ENCODE measurements around the gene FGF11.
"Not testable (repeated sequence)": the region's sequence is repeated elsewhere in the genome, so short reads cannot be mapped to it uniquely, and the experiment has no call there.

The FGF11 gene

DNA sequence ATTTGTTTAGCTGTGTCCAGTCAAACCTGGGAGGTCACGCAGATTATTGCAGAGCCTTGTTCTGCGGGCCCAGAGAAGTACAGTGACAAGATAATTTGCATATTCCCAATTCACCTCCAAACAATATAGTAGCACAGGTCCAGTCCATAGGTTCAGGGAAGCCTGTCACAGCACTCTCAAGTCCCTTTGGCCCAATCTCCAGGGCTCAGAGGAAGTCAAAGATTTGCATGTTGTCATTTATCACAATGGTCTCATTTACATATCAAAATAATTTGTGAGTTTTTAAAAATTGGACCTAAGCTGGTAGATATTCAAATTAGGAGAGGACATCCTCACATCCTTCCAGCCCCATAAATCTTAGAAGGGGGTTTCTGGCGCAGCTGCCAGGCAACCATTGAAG lies 28.2 kb downstream of the FGF11 start:
- no peaks in the 10 kb centered on the region for H3K27me3 ChIP-seq (ENCODE audit: low read length)
- H3K36me3 ChIP-seq (ENCODE audit: low read length): no peaks in the 10 kb centered on the region
- H3K9me2 ChIP-seq (replicated peaks; ENCODE audit: insufficient read depth, low read length): no peaks in the 10 kb centered on the region
- H3K9ac ChIP-seq (ENCODE audit: low read length): no peak overlapping the region
- no peak overlapping the region for H3K4me3 ChIP-seq (ENCODE audit: insufficient read depth, low read length, poor library complexity, severe bottlenecking)
- H3K27ac ChIP-seq (ENCODE audit: low read depth, low read length): no peak overlapping the region
- no peak overlapping the region for H3K4me2 ChIP-seq (ENCODE audit: low read depth, low read length, poor library complexity, severe bottlenecking)
- no peaks in the 10 kb centered on the region for H3K9me3 ChIP-seq (ENCODE audit: insufficient read depth, low read length)
- TF ChIP-seq, protein P1, sequence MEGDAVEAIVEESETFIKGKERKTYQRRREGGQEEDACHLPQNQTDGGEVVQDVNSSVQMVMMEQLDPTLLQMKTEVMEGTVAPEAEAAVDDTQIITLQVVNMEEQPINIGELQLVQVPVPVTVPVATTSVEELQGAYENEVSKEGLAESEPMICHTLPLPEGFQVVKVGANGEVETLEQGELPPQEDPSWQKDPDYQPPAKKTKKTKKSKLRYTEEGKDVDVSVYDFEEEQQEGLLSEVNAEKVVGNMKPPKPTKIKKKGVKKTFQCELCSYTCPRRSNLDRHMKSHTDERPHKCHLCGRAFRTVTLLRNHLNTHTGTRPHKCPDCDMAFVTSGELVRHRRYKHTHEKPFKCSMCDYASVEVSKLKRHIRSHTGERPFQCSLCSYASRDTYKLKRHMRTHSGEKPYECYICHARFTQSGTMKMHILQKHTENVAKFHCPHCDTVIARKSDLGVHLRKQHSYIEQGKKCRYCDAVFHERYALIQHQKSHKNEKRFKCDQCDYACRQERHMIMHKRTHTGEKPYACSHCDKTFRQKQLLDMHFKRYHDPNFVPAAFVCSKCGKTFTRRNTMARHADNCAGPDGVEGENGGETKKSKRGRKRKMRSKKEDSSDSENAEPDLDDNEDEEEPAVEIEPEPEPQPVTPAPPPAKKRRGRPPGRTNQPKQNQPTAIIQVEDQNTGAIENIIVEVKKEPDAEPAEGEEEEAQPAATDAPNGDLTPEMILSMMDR (IDR thresholded peaks at IDR 0.05; ENCODE audit: insufficient read depth, low read length, poor library complexity, severe bottlenecking): no peak
- no peak for TF ChIP-seq EZH2phosphoT487 (conservative IDR thresholded peaks at IDR 0.05; ENCODE audit: low read length)
- no peaks in the 10 kb centered on the region for H3K79me2 ChIP-seq (ENCODE audit: insufficient read depth, low read length)
- H2AFZ ChIP-seq (ENCODE audit: low read depth, low read length, severe bottlenecking): no peak overlapping the region
- no peaks in the 10 kb centered on the region for H3F3A ChIP-seq (ENCODE audit: insufficient read depth)
- H4K20me1 ChIP-seq (ENCODE audit: low read depth, low read length): no peaks in the 10 kb centered on the region

DNA sequence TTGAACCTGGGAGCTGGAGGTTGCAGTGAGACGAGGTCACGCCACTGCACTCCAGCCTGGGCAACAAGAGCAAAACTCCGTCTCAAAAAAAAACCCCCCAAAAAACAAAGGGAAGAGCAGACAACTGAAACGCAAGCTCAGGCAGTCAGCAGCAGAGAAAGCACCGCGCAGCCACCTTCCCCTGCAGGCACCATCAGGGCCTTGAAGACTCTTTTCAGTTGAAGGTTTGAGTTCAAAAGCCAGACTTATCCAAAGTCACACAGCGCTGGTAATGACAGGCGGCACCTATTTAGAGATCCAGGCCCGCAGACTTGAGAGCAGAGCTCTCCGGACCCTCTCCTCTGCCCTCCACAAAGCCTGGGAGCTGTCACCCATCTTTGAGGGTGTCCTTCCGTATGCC lies 29.0 kb downstream of the FGF11 start:
- no peaks in the 10 kb centered on the region for H4K20me1 ChIP-seq (ENCODE audit: low read depth, low read length)
- H3K36me3 ChIP-seq (ENCODE audit: low read length): no peaks in the 10 kb centered on the region
- no peaks in the 10 kb centered on the region for H3K27me3 ChIP-seq (ENCODE audit: low read length)
- H3F3A ChIP-seq (ENCODE audit: insufficient read depth): no peaks in the 10 kb centered on the region
- TF ChIP-seq, protein P1 (IDR thresholded peaks at IDR 0.05; ENCODE audit: insufficient read depth, low read length, poor library complexity, severe bottlenecking): no peak
- no peak for TF ChIP-seq EZH2phosphoT487 (conservative IDR thresholded peaks at IDR 0.05; ENCODE audit: low read length)
- H3K27ac ChIP-seq (ENCODE audit: low read depth, low read length): no peak overlapping the region
- H3K9me2 ChIP-seq (replicated peaks; ENCODE audit: insufficient read depth, low read length): no peaks in the 10 kb centered on the region
- H3K4me2 ChIP-seq (ENCODE audit: low read depth, low read length, poor library complexity, severe bottlenecking): no peak overlapping the region
- H3K9ac ChIP-seq (ENCODE audit: low read length): no peak overlapping the region
- no peak overlapping the region for H2AFZ ChIP-seq (ENCODE audit: low read depth, low read length, severe bottlenecking)
- H3K79me2 ChIP-seq (ENCODE audit: insufficient read depth, low read length): no peaks in the 10 kb centered on the region
- no peaks in the 10 kb centered on the region for H3K9me3 ChIP-seq (ENCODE audit: insufficient read depth, low read length)
- H3K4me3 ChIP-seq (ENCODE audit: insufficient read depth, low read length, poor library complexity, severe bottlenecking): no peak overlapping the region

DNA sequence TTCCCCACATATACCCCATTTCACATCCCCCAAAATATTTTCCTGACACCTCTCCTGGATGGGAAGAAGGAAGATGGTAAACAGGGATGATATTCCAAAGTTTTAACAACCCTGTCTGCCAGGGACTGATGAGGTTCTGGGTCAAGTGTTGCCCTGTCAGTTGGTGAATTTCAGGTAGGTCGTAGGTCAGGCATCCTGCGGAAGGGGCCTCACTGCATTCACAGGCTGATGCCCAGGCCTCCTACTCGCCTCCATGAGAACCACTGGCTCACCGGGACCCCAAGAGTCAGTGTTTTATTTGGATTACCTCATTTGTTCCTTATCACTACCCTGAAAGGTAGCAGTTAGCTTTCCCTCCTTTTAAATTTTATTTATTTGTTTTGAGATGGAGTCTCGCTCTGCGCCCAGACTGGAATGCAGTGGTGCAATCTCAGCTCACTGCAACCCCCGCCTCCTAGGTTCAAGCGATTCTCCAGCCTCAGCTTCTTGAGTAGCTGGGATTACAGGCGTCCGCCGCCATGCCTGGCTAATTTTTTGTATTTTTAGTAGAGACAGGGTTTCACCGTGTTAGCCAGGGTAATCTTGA lies 29.6 kb downstream of the FGF11 start:
- H3K36me3 ChIP-seq (ENCODE audit: low read length): no peaks in the 10 kb centered on the region
- H3K27ac ChIP-seq (ENCODE audit: low read depth, low read length): no peak overlapping the region
- H4K20me1 ChIP-seq (ENCODE audit: low read depth, low read length): no peaks in the 10 kb centered on the region

DNA sequence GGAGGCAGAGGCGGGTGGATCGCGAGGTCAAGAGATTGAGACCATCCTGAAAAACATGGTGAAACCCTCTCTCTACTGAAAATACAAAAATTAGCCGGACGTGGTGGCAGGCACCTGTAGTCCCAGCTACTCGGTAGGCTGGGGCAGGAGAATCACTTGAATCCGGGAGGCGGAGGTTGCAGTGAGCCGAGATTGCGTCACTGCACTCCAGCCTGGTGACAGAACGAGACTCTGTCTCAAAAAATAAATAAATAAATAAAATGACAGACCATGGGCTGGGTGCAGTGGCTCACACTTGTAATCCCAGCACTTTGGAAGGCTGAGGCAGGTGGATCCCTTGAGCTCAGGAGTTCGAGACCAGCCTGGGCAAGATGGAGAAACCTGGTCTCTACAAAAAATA lies 30.5 kb downstream of the FGF11 start:
- H4K20me1 ChIP-seq (ENCODE audit: low read depth, low read length); H3K27ac ChIP-seq (ENCODE audit: low read depth, low read length); H3K9ac ChIP-seq (ENCODE audit: low read length); H3K4me3 ChIP-seq (ENCODE audit: insufficient read depth, low read length, poor library complexity, severe bottlenecking); H3K4me2 ChIP-seq (ENCODE audit: low read depth, low read length, poor library complexity, severe bottlenecking); H3K36me3 ChIP-seq (ENCODE audit: low read length); H3K9me3 ChIP-seq (ENCODE audit: insufficient read depth, low read length); H3F3A ChIP-seq (ENCODE audit: insufficient read depth); H2AFZ ChIP-seq (ENCODE audit: low read depth, low read length, severe bottlenecking); H3K27me3 ChIP-seq (ENCODE audit: low read length); H3K79me2 ChIP-seq (ENCODE audit: insufficient read depth, low read length); H3K9me2 ChIP-seq (replicated peaks; ENCODE audit: insufficient read depth, low read length): not testable (repeated sequence)

More for the DNA sequence above, 29.6 kb downstream of the FGF11 start:
- Histone ChIP-seq H2AFZ (ENCODE audit: low read depth, low read length, severe bottlenecking) (no peak overlapping the region), H3F3A (ENCODE audit: insufficient read depth) (no peaks in the 10 kb centered on the region), H3K4me2 (ENCODE audit: low read depth, low read length, poor library complexity, severe bottlenecking) (no peak overlapping the region), H3K9me3 (ENCODE audit: insufficient read depth, low read length) (no peaks in the 10 kb centered on the region), H3K27me3 (ENCODE audit: low read length) (no peaks in the 10 kb centered on the region), H3K9ac (ENCODE audit: low read length) (no peak overlapping the region), H3K79me2 (ENCODE audit: insufficient read depth, low read length) (no peaks in the 10 kb centered on the region), H3K9me2 (replicated peaks; ENCODE audit: insufficient read depth, low read length) (no peaks in the 10 kb centered on the region), H3K4me3 (ENCODE audit: insufficient read depth, low read length, poor library complexity, severe bottlenecking) (no peak overlapping the region)
- TF ChIP-seq, protein P1 (IDR thresholded peaks at IDR 0.05; ENCODE audit: insufficient read depth, low read length, poor library complexity, severe bottlenecking): no peak
- no peak for TF ChIP-seq EZH2phosphoT487 (conservative IDR thresholded peaks at IDR 0.05; ENCODE audit: low read length)

DNA sequence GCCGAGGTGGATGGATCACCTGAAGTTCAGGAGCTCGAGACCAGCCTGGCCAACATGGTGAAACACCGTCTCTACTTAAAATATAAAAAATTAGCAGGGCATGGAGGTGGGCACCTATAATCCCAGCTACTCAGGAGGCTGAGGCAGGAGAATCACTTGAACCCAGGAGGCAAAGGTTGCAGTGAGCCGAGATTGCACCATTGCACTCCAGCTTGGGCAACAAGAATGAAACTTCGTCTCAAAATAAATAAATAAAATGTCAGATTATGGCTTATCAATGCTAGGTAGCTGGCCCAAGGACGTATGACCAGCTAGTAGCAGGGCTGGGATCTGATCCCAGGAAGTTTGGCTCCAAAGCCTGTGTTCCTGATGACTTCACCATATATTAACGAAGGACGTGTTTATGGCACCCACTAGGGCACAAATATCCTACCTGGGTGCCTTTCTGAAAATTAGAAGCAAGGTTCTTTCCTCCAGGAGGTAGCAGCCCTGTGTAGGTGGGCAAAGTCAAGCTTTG lies 31.2 kb downstream of the FGF11 start:
- not testable (repeated sequence) for H3K27ac ChIP-seq (ENCODE audit: low read depth, low read length); H3F3A ChIP-seq (ENCODE audit: insufficient read depth); H3K4me2 ChIP-seq (ENCODE audit: low read depth, low read length, poor library complexity, severe bottlenecking); H3K4me3 ChIP-seq (ENCODE audit: insufficient read depth, low read length, poor library complexity, severe bottlenecking); H3K9me3 ChIP-seq (ENCODE audit: insufficient read depth, low read length); H3K9me2 ChIP-seq (replicated peaks; ENCODE audit: insufficient read depth, low read length); H3K36me3 ChIP-seq (ENCODE audit: low read length); H4K20me1 ChIP-seq (ENCODE audit: low read depth, low read length); H2AFZ ChIP-seq (ENCODE audit: low read depth, low read length, severe bottlenecking); H3K9ac ChIP-seq (ENCODE audit: low read length); H3K79me2 ChIP-seq (ENCODE audit: insufficient read depth, low read length); H3K27me3 ChIP-seq (ENCODE audit: low read length)
